Adipose tissue (tissue), 3 donors: ENCODE data around the gene FBXL13. TPM values are rescaled to one million over a fixed set of nuclear protein-coding genes. Genes with fewer than 3 reads are reported as not detected.
"Not testable (repeated sequence)": the region's sequence is repeated elsewhere in the genome, so short reads cannot be mapped to it uniquely, and the experiment has no call there.

Source experiments
- H3K27ac ChIP-seq: one replicate; pipeline ENCODE4 v1.5.1; 2013; ENCODE audit warnings: low read depth, low read length
- WGBS, 3 donors: extraction: QIAGEN DNeasy Blood & Tissue Kit; methylation state at CpG; one replicate each; pipeline ENCODE4 v1.1.7; 2013; 5-methylcytosine and 5-hydroxymethylcytosine counted together
- polyA plus RNA-seq, 3 donors: library from polyadenylated mRNA; stranded (reverse); fragments of 200-250 nt; gene quantifications; one replicate each; pipeline ENCODE4 v1.2.3, GENCODE V29; 2013
- donor health status: healthy with polysubstance abuse.
- donor health status: Bipolar disorder and iron deficiency.
- donor health status: healthy.

Gene FBXL13
- polyA plus RNA-seq, 3 donors, result 0.38 to 0.59 (median 0.56) TPM

DNA sequence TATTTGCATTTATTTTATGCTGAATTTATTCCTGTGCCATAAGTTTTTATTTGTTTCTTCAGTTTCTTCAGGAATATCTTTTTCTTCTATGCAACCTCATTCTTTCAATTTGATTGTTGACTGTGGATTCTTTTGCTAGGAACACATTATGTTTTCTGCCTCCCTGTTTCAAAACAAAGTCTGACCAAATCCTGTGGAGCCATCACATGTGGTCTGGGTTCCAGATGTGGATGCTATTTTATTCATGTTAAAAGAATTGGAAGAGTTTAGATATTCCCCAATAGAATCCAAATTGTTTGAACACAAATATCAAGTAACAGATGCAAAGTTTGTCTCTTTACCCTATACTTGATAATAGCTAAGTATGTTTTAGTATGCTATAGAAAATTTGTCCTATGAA lies 218.6 kb downstream of the FBXL13 start:
- no peak overlapping the region for H3K27ac ChIP-seq

DNA sequence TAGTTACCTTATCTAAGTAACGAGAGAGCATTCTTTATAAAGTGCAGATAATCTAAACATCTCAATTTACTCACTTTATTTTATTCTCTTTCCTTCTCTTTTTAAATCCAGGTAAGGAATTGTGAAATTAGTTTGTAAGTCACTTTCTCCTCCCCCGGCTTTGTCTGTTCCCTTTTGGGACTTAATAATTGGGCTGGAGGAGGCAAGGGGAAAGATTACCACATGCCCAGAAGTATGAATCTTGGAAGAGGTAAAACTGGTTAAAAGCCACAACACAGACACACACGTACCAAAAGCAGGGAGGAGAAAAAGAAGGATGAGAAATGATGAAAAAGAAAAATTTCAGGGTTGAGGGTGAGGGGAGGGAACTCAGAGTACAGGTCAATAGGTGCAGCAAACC lies 225.1 kb downstream of the FBXL13 start:
- 51 to 81% (median 51%) methylated on average over 3 of the region's 3 CpGs for WGBS, 3 donors
- H3K27ac ChIP-seq, result no peak overlapping the region

DNA sequence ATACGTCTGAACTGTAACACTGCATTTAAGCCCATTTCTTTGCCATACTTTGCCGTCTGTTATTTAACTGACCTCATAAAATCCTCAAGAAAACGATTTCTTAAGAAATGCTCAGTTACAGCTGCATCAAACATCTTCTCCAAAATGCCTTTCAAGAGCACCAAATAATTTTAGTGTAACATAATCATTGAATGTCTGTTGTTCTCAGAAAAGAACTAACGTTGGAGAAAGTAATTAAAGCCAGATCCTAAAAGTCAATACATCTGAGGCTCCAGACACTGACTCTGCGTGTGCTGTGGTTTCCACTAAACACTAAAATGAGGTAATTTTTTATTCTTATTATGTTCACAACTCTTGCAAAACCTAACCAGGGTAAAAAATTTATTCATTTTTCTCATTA lies 225.5 kb downstream of the FBXL13 start:
- WGBS, 3 donors, result 63 to 82% (median 68%) methylated on average over 5 of the region's 5 CpGs
- no peak overlapping the region for H3K27ac ChIP-seq

DNA sequence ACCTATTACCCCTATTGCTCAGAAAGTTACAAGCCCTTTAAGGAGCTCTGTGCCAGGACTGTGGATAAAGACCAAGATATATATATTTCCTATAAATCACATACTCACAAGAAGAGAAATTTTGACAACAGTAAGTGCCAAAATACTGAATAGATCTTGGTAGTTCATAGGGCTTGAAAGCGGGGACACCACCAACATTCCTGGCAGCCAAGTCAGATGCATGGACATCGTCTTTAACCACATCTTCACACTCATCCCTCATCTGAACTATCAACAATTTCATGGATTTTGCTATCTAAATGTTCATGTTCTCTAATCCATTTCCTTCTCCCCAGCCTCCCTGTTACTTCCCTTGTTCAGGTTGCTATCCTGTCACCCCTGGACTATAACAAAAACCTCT lies 229.2 kb downstream of the FBXL13 start:
- WGBS, 3 donors, result 94 to 100% (median 96%) methylated on average over 2 of the region's 2 CpGs

DNA sequence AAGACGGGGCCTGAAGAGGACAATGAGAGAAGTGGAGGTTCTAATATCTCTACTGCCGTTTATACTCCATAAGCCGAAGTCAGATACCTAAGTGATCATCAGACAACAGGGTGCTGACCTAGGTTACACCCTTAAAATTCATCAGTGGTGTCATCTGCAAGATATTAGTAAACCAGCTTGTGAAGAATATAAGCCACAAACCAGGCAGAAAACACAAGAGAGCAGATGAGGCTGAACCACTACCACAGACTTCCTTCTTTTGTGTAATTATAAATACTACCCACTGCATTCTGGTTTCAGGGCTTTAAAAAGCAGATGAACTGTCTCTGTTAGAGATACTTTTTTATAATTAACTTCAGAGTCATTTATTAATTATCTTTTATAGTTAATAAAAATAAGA lies 230.7 kb downstream of the FBXL13 start:
- WGBS, 3 donors, result 93 to 97% (median 94%) methylated on average over 3 of the region's 3 CpGs
- H3K27ac ChIP-seq, result no peak overlapping the region

More for the DNA sequence above, 229.2 kb downstream of the FBXL13 start:
- no peak overlapping the region for H3K27ac ChIP-seq

DNA sequence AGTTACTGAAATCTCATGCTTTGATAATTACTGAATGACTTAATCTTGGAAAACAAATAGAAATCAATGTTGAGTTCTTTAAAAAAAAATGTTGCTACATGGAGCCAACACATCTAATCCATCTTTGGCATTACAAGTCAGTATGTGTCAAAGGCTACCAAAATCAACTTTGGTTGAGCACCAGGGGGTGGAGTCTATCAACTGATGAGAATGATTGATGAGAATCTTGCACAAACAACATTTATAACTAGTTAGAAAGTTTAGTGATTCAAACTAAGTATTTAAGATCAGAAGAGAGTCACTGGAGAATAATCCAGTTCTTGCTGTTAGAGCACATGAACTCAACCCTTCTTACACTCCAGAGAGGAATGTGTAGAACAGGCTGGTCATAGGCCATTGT lies 232.3 kb downstream of the FBXL13 start:
- no peak overlapping the region for H3K27ac ChIP-seq

DNA sequence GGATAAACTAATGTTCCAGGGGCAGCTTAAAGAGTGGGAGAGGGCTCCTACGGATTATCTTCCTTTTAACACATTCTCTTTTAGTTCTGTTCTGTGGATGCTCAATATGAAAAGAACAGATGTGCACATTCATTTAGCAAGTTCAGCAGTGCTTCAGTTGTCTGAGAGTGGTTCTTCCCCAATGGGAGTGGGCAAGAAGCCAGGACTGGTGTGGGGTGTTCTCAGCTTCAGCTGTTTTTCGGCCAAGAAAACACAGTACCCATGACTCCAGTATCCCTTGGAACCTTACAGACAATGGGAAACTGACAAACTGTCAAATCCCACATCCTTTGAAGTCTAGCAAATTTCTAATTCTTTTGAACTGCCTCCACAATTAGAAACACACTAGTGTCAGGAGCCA lies 233.3 kb downstream of the FBXL13 start:
- no peak overlapping the region for H3K27ac ChIP-seq
- WGBS, 3 donors, result 55 to 80% (median 57%) methylated on average over 2 of the region's 2 CpGs

DNA sequence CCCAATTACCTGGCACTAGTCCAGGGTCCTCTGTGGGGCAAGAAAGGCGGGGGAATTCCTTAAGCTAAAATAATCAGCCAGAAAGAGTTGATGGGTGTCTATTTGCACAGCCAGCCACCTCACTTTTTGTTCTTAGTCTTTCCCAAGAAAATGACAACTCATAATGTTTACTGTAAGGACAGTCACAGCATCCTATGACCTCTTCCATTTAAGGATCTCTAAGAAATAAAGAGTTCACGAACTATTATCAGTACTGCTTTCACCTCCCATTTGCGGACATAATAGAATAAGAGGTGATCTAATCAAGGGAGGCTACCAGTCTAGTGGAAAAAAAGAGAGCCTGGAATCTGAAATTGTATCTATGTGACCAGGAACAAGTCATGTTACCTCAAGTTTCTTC lies 234.2 kb downstream of the FBXL13 start:
- no peak overlapping the region for H3K27ac ChIP-seq
- 86 to 91% (median 89%) methylated on average over 3 of the region's 3 CpGs for WGBS, 3 donors

DNA sequence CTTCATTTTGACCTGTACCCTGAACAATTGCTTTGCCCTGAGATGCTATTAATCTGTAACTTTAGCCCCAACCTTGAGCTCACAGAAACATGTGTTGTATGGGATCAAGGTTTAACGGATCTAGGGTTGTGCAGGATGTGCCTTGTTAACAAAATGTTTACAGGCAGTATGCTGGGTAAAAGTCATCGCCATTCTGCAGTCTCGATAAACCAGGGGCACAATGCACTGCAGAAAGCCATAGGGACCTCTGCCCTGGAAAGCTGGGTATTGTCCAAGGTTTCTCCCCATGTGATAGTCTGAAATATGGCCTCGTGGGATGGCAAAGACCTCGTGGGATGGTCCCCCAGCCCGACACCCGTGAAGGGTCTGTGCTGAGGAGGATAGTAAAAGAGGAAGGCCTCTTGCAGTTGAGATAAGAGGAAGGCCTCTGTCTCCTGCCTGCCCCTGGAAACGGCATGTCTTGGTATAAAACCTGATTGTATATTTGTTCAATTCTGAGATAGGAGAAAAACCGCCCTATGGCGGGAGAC lies 236.0 kb downstream of the FBXL13 start:
- WGBS, 3 donors, result 89 to 94% (median 91%) methylated on average over 10 of the region's 10 CpGs
- H3K27ac ChIP-seq, result not testable (repeated sequence)

DNA sequence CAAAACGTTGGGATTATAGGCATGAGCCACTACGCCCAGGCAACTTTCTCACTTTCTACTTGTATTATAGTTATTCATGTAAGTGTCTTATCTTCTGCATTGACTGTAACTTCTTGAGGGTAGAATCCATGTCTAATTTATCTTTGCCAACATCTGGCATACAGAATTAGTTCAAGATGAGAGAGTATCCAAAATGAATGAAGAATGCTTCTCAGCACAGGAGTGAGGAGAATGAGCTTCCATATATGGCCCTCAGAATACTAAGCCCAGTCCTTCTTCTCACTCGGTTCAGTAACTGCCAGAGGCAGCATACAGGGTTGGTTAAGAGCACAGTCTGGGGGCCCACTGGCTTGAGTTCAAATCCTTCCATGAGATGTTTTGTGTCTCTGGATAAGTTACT lies 236.8 kb downstream of the FBXL13 start:
- no peak overlapping the region for H3K27ac ChIP-seq
- WGBS, 3 donors, result 81 to 86% (median 83%) methylated on average over 3 of the region's 3 CpGs

DNA sequence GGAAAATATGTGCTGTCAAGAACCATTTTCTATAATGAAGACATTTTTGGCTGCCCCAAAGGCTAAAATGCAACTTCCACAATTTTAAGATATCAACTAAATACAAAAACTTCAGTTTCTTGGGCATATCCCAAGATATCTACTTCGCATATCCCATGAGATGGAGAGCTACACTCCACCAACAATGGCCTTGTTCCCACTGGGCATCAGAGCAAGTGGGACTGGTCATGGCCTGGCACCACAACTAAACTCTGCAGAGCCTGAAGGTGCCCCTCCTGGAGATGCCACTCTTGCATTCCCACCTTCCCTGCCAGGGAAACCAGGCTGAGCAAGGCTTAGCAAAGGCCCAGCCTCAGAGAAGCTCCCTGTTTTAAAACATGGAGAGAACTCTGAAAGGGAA lies 237.6 kb downstream of the FBXL13 start:
- H3K27ac ChIP-seq, result no peak overlapping the region
- WGBS, 3 donors, result 73 to 85% (median 75%) methylated on average over 1 of the region's 1 CpG

DNA sequence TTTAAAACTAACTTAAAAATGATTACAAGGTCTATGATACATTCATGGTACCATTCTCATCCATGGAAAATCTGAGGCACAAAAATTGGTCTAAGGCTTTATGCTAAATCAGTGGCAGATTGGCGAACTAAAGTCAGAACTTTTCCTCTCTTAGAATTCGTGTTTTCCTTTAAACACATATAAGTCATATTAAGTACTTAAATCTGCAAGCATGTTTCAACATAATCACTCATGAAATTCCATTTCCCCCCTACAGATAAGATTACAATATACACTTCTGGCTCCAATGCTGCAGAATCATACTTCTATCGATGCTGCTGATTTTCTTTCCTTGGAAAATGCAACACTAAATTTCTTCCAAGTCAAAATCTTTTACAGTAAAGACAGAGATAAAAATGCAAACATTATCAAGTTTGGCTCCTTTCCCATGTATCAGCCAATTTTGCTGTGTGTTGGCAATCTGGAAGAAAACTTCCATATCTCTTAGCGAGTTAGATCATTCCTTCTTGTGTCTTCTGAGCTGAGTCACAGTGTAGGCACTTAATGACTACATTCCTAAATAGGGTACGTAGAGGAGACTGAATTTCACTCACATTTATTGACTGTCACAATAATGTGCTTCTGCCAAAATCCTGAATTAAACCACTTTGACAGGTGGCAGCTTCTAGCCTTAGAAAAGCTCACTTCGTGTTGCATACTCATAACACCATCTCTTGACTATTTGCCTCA lies 238.2 kb downstream of the FBXL13 start:
- no peak overlapping the region for H3K27ac ChIP-seq
- 70 to 76% (median 72%) methylated on average over 6 of the region's 6 CpGs for WGBS, 3 donors

DNA sequence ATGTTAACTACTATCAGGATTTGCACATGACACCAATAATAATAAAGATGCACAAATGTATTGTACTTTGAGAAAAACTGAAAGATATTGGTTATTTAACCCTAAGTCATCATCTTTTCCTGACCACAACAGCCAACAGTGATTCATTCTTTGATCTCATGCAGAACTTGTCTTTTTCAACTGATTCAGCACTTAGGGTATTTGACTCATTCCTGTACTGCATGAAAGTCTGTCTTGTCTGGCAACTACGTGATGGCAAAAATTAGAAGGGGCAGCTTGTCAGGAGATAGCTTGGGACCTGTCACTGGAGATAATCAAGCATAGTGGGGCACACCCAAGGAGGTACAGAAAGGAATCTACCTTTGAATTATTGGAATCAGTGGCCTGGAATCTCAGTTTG lies 239.6 kb downstream of the FBXL13 start:
- WGBS, 3 donors, result 57 to 73% (median 70%) methylated on average over 1 of the region's 1 CpG

DNA sequence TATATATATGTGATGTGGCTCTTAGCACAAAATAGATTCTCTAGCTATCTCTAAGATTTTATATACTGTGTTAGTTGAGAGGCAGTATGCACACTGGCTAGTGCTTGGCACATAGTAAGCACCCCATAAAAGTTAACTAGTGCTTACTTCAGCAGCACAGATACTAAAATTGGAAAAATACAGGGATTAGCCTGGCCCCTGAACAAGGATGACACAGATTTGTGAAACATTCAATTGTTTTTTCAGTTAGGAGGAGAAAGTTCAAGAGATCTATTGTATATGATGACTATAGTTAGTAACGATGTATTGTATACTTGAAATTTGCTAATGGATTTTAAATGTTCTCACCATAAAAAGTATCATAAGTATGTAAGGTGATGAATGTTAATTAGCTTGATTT lies 240.1 kb downstream of the FBXL13 start:
- H3K27ac ChIP-seq, result no peak overlapping the region
- WGBS, 3 donors, result 87 to 90% (median 88%) methylated on average over 1 of the region's 1 CpG

More for the DNA sequence above, 239.6 kb downstream of the FBXL13 start:
- H3K27ac ChIP-seq, result no peak overlapping the region

DNA sequence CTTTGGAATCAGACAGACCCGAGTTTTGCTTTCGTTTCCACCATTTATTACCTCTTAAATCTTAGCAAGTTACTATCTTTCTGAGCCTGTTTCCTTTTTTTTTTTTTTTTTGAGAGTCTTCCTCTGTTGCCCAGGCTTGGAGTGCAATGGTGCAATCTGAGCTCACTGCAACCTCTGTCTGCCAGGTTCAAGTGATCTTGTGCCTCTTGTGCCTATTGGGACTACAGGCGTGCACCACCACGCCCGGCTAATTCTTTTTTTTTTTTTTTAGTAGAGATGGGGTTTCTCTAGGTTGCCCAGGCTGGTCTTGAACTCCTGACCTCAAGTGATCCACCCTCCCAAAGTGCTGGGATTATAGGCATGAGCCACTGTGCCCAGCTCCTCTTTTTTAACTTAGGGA lies 241.3 kb downstream of the FBXL13 start:
- WGBS, 3 donors, result 73 to 93% (median 80%) methylated on average over 5 of the region's 5 CpGs
- no peak overlapping the region for H3K27ac ChIP-seq

DNA sequence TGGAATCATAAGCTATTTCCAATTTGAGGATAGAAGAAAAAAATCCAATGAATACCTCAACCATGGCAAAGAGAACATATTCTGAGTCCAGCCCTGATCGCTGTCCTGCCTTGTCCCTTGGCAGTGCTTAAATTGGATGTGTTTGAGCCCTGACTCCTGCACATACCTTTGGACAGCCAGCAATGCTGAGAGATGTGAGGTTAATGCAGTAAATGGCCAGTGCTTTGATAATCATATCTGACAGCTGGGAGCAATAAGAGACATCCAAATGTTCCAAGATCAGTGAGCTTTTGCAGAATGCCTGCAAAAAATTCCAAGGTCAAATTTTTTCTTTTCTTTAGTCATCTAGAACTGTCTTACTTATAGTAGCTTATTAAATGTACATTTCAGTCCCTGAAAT lies 241.9 kb downstream of the FBXL13 start:
- WGBS, 3 donors, result 68 to 81% (median 78%) methylated on average over 1 of the region's 1 CpG
- no peak overlapping the region for H3K27ac ChIP-seq

DNA sequence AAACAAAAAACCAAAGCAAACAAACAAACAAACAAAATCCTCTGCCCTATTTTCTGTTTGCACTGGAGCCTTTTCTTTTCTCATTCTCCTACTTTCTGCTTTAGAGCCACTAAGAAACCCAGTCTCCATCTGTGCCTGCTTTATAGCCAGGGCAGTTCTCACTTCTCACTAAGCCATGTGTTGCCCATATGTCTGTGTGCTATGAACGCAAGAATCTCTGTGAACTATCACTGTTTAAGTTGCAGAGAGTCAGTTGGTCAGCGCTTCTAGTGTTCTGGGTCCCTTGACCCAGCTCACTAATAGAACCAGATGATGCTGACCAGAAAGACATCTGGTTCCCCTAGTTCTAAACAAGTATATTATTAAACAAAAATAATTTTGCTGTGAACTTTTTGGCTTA lies 244.4 kb downstream of the FBXL13 start:
- no peak overlapping the region for H3K27ac ChIP-seq
- 78 to 90% (median 87%) methylated on average over 2 of the region's 2 CpGs for WGBS, 3 donors

DNA sequence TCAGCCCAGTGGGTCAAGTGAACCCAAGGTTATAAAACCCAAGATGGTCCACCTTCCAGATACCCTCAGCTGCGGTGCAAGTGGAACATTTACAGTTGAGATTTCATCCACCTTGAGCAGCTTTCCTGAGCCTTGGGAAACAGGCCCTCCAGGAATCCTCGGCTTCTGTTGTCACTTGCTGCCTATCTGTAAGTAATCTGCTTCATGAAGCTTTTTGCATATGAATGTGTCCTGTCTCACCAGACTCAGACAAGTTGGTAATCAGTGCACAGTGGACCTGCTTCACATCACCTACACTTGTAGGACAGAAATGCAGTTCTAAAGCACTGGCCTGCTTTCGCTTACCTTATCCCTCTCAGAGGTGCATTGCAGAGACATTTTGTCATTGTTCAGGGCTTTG lies 245.5 kb downstream of the FBXL13 start:
- 95 to 99% (median 98%) methylated on average over 3 of the region's 3 CpGs for WGBS, 3 donors
- H3K27ac ChIP-seq, result no peak overlapping the region

DNA sequence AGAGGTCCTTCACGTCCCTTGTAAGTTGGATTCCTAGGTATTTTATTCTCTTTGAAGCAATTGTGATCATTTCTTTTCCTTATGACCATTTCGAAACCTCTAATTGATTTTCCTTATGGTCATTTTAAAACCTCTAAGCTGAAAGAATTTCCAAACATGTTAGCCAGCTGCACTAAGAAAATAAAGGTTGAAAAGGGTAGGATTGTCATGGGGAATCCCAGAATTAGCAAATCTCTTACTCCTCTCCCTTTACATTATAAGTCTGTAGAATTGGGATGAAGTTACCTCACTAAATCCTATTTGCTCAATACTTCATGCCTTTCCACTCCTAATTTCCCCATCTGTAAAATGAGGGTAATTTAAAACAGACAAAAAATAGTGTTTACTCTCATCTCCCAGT lies 246.3 kb downstream of the FBXL13 start:
- WGBS, 3 donors, result 82 to 100% (median 91%) methylated on average over 2 of the region's 2 CpGs
- no peak overlapping the region for H3K27ac ChIP-seq

DNA sequence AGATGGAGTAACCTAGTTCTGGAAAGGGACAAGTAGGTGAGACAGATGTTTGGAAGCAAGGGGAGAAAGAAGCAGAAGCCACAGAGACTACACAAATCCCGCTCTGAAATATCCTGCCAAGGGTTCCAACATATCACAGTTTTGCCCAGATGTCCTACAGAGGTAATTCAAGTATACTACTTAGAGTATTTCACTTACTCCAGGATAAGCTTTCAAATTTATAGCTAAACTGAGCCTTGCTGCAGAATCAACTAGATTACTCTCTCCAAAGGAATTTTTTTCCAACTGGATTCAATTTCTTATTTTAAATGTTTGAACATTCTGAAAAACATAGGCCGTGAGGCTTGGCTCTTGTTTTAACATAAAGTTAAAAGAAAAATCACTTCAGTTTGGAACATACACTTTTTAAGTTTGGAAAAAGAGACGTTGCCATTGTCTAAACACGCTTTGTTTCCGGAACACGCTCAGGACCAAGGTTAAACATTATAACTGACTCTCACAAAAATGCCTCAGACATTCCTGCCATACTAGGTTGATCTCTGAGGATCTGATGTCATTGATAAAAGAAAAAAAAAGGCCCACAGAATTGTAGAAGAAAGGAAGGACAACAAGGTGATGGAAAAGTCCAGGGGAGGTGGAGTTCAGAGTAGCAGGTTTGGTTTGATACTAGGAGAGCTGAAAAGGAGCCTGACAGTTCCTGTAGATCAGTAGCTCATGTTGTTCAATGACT lies 251.0 kb downstream of the FBXL13 start:
- 82 to 91% (median 85%) methylated on average over 6 of the region's 6 CpGs for WGBS, 3 donors
- H3K27ac ChIP-seq, result no peak overlapping the region
